Brain microvascular endothelial cell (primary cell): Measurements from ENCODE around the gene HCAR3.
"Not testable (repeated sequence)": the region's sequence is repeated elsewhere in the genome, so short reads cannot be mapped to it uniquely, and the experiment has no call there.

Experiments
- DNase-seq: peaks from one replicate; pipeline ENCODE4 v3.0.0-alpha.2; 2020
- H3K27ac ChIP-seq: fragments of 250-450 bp; sonication (Bioruptor Pico); 2 replicates; pipeline ENCODE4 v1.5.1; 2020; ENCODE audit warnings: mild to moderate bottlenecking, moderate library complexity
- H3K27me3 ChIP-seq: fragments of 250-450 bp; sonication (Bioruptor Pico); replicated peaks from 2 replicates; pipeline ENCODE4 v1.5.1; 2020; ENCODE audit warnings: mild to moderate bottlenecking
- H3K36me3 ChIP-seq: fragments of 250-450 bp; sonication (Bioruptor Pico); replicated peaks from 2 replicates; pipeline ENCODE4 v1.5.1; 2020; ENCODE audit warnings: mild to moderate bottlenecking
- H3K4me3 ChIP-seq: 2 replicates; pipeline ENCODE4 v1.5.1; 2011; ENCODE audit warnings: low read depth, mild to moderate bottlenecking, control low read depth, low read length, moderate library complexity
- CTCF ChIP-seq: IDR thresholded peaks from 2 replicates; pipeline ENCODE4 v1.5.1; 2011; ENCODE audit warnings: low read depth, mild to moderate bottlenecking, moderate library complexity, low read length, control low read depth, inconsistent platforms; ENCODE audit errors: missing control alignments
- in situ Hi-C: cut with HindIII; loops from 2 replicates; pipeline ENCODE4 v1.10.0; 2017; ENCODE audit warnings: low sequenced_read_pairs, low pct_ligation_motif_present

The HCAR3 gene

GRCh38 chr12:122725452-122726079 is 9.0 kb upstream of the HCAR3 start:
- H3K27ac ChIP-seq = no peak overlapping the region
- no peak overlapping the region for H3K4me3 ChIP-seq
- no peak for TF ChIP-seq CTCF
- no peak for DNase-seq
- in situ Hi-C loops = no loop called here
- no peaks in the 10 kb centered on the region for H3K27me3 ChIP-seq
- H3K36me3 ChIP-seq = no peaks in the 10 kb centered on the region

GRCh38 chr12:122724641-122725243 is 8.1 kb upstream of the HCAR3 start:
- DNase-seq = no peak
- H3K27ac ChIP-seq = no peak overlapping the region
- TF ChIP-seq CTCF = no peak
- in situ Hi-C loops = no loop called here
- no peaks in the 10 kb centered on the region for H3K27me3 ChIP-seq
- no peak overlapping the region for H3K4me3 ChIP-seq
- no peaks in the 10 kb centered on the region for H3K36me3 ChIP-seq

DNA sequence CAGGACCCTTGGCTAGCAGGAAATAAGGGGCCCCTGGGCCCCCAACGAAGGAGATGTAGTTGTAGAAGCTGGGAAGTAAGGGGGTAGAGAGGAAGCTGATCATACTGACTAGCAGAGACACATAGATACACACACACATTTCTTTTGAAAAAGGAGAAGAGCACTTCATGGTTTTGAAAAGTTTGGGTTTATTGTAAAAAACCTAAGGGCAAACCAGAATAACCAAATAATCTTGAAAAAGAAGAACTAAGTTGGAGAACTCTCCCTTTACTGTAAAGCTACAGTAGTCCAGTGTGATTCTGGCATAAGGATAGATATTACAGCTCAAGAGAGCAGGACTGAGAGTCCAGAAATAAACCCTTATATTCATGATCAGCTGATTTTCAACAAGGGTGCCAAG is 5.8 kb upstream of the HCAR3 start:
- Histone ChIP-seq H3K4me3 (no peak overlapping the region), H3K27ac (no peak overlapping the region), H3K27me3 (no peaks in the 10 kb centered on the region), H3K36me3 (no peaks in the 10 kb centered on the region)
- TF ChIP-seq CTCF = no peak
- in situ Hi-C loops = no loop called here
- no peak for DNase-seq

- Histone ChIP-seq H3K4me3 (no peak overlapping the region), H3K36me3 (no peaks in the 10 kb centered on the region), H3K27me3 (no peaks in the 10 kb centered on the region), H3K27ac (peak overlapping the region; percentile 87)
- in situ Hi-C loops = no loop called here
- TF ChIP-seq CTCF = no peak
- DNase-seq = peak; percentile 69
Observed at GRCh38 chr12:122721057-122721545, 4.5 kb upstream of the HCAR3 start.

DNA sequence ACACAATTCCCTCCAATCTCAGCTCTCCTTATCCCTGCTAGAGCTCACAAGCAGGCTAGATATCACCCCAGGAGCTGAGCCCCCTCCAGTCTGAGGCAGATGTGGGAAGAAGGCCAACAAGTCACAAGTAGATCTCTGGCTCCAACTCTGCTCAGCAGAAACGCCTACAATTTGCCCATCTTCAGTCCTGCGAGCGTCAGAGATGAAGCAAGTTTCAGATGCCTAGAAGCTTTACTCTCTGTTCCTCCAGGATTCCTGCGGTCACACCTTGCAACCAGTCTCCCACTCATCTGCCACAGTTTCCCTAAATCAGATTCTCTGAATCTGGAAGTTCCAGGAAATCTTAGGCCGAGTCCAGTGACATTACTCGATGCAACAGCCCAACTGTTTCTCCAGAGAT is 1.4 kb downstream of the HCAR3 start:
- H3K4me3 ChIP-seq, in situ Hi-C loops, H3K27ac ChIP-seq, H3K27me3 ChIP-seq, DNase-seq, H3K36me3 ChIP-seq: not testable (repeated sequence)

- H3K27ac ChIP-seq = not testable (repeated sequence)
Observed at GRCh38 chr12:122713491-122714188, 3.0 kb downstream of the HCAR3 start.

GRCh38 chr12:122711266-122711665 is 5.3 kb downstream of the HCAR3 start:
- in situ Hi-C loops, H3K27ac ChIP-seq, DNase-seq, H3K27me3 ChIP-seq, H3K4me3 ChIP-seq, H3K36me3 ChIP-seq: not testable (repeated sequence)

More at GRCh38 chr12:122713491-122714188, 3.0 kb downstream of the HCAR3 start:
- DNase-seq, H3K27me3 ChIP-seq, H3K36me3 ChIP-seq, H3K4me3 ChIP-seq, in situ Hi-C loops: not testable (repeated sequence)

DNA sequence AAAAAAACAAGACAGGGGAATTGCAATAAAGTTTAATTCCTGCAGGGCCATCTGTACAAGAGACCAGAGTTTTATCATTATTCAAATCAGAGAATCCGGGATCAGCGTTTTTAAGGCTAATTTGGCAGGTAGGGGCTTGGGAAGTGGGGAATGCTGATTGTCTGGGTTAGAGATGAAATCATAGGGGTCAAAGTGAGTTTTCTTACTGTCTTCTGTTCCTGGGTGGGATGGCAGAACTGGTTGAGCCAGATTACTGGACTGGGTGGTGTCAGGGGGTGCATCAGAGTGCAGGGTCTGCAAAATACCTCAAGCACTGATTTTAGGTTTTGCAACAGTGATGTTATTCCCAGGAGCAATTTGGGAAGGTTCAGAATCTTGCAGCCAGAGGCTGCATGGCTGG is 6.3 kb downstream of the HCAR3 start:
- H3K27me3 ChIP-seq, DNase-seq, in situ Hi-C loops, H3K36me3 ChIP-seq, H3K4me3 ChIP-seq, H3K27ac ChIP-seq: not testable (repeated sequence)

DNA sequence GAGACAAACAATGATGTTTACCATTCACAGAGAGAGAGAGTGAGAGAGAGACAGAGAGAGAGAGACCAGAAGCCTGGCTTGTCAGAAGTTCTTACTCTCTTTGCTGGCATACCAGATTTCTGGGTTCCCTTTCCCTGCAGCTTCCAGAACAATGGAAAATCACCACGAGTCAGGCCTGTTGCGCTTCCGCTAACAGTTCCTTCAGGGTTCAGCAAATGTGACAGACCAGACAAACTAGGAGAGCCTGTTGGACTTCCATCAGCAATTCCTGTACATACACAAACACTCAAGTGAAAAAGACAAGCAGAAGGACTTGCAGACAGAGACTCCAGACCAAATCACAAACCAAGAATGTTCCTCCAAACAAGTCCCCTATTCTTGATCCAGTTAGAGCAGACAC is 7.3 kb downstream of the HCAR3 start:
- H3K4me3 ChIP-seq, H3K27ac ChIP-seq, in situ Hi-C loops, DNase-seq, H3K27me3 ChIP-seq, H3K36me3 ChIP-seq: not testable (repeated sequence)

GRCh38 chr12:122703841-122704240 is 12.8 kb downstream of the HCAR3 start:
- in situ Hi-C loops, H3K27ac ChIP-seq, H3K27me3 ChIP-seq, H3K36me3 ChIP-seq, H3K4me3 ChIP-seq, DNase-seq: not testable (repeated sequence)
